Uterus (tissue), 2 donors: Measurements from ENCODE around the gene SLC34A3.

Experiments
- POLR2A ChIP-seq, 2 donors: fragments of 450-650 bp; IDR thresholded peaks; one replicate each; pipeline ENCODE4 v1.6.1; 2016; ENCODE audit warnings: antibody characterized with exemption in 2 of 2, mild to moderate bottlenecking in 1 of 2, moderate library complexity in 1 of 2
- TF ChIP-seq, protein P1 (sequence below), 4 experiments: fragments of 200-600 bp in 2 of 4; fragments of 450-650 bp in 2 of 4; sonication (generic) in 2 of 4; IDR thresholded peaks; one replicate each; pipeline ENCODE4 v1.5.1; 2016 to 2019; ENCODE audit warnings: antibody characterized with exemption in 4 of 4, mild to moderate bottlenecking in 2 of 4, moderate library complexity in 1 of 4

GRCh38 chr9:137227853-137228505, 2.7 kb upstream of the SLC34A3 start:
- TF ChIP-seq, protein P1, sequence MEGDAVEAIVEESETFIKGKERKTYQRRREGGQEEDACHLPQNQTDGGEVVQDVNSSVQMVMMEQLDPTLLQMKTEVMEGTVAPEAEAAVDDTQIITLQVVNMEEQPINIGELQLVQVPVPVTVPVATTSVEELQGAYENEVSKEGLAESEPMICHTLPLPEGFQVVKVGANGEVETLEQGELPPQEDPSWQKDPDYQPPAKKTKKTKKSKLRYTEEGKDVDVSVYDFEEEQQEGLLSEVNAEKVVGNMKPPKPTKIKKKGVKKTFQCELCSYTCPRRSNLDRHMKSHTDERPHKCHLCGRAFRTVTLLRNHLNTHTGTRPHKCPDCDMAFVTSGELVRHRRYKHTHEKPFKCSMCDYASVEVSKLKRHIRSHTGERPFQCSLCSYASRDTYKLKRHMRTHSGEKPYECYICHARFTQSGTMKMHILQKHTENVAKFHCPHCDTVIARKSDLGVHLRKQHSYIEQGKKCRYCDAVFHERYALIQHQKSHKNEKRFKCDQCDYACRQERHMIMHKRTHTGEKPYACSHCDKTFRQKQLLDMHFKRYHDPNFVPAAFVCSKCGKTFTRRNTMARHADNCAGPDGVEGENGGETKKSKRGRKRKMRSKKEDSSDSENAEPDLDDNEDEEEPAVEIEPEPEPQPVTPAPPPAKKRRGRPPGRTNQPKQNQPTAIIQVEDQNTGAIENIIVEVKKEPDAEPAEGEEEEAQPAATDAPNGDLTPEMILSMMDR (IDR thresholded peaks at IDR 0.05), result no peak
- TF ChIP-seq POLR2A (IDR thresholded peaks at IDR 0.05), result no peak
